ENCODE data around the gene ZC3H7A. TPM values are rescaled to one million over a fixed set of nuclear protein-coding genes. Genes with fewer than 3 reads are reported as not detected.

The ZC3H7A gene
- total RNA-seq, 2 experiments from 2014 or later = 32.1 to 68.6 TPM

GRCh38 chr16:11711662-11712061, 85.4 kb downstream of the ZC3H7A start:
- CTCF ChIA-PET (ENCODE audit: unreplicated experiment) = interaction anchor here (0.6 to 1.3 kb wide), 3 partner anchors 21 to 85 kb away, joined by 3 read pairs; partner anchors contain the start of gene ZC3H7A
- Histone ChIP-seq H3K27ac (ENCODE audit: low read depth, low read length, poor library complexity, severe bottlenecking) (peak overlapping the region; percentile 5), H3K4me1 (ENCODE audit: insufficient read depth, low read length, poor library complexity, severe bottlenecking) (peaks cover 52% of the 10 kb centered on the region), H3K4me3 (ENCODE audit: low read depth, low read length, poor library complexity, severe bottlenecking) (no peak overlapping the region), H4K20me1 (ENCODE audit: insufficient read depth, low read length) (no peaks in the 10 kb centered on the region), H3K36me3 (ENCODE audit: insufficient read depth, low read length) (peaks cover 75% of the 10 kb centered on the region), H3K9me3 (ENCODE audit: low read length) (no peaks in the 10 kb centered on the region), H2AFZ (ENCODE audit: low read length) (no peak overlapping the region), H3K4me2 (ENCODE audit: low read length) (no peak overlapping the region), H3K9me2 (ENCODE audit: insufficient read depth, low read length) (no peaks in the 10 kb centered on the region), H3K79me2 (ENCODE audit: insufficient read depth, low read depth, low read length) (peaks cover 6% of the 10 kb centered on the region; the same call in 1 of the 2 replicates)
- BruUV-seq (replicated peaks) = no TSS peak
- POLR2A ChIA-PET = interaction anchor here (0.7 to 2.8 kb wide), 5 partner anchors 21 to 359 kb away, joined by 3 to 14 read pairs (median 4); no protein-coding TSS in a partner anchor
- no peak for TF ChIP-seq EZH2phosphoT487 (IDR thresholded peaks at IDR 0.05; ENCODE audit: borderline replicate concordance, low read depth, low read length)
- TF ChIP-seq CTCF (conservative IDR thresholded peaks at IDR 0.05; ENCODE audit: low read length) = no peak
- DNase-seq (ENCODE audit: low spot score) = no peak
- intact Hi-C loops (cut with micrococcal nuclease; ENCODE audit: unreplicated experiment) = no loop called here

GRCh38 chr16:11708421-11708820, 88.6 kb downstream of the ZC3H7A start:
- no peaks in the 10 kb centered on the region for H4K20me1 ChIP-seq (ENCODE audit: insufficient read depth, low read length)
- no TSS peak for BruUV-seq (replicated peaks)
- H3K36me3 ChIP-seq (ENCODE audit: insufficient read depth, low read length) = peaks cover 79% of the 10 kb centered on the region

More at GRCh38 chr16:11708421-11708820, 88.6 kb downstream of the ZC3H7A start:
- intact Hi-C loops (cut with micrococcal nuclease; ENCODE audit: unreplicated experiment) = no loop called here
- Histone ChIP-seq H3K4me3 (ENCODE audit: low read depth, low read length, poor library complexity, severe bottlenecking) (no peak overlapping the region), H3K4me1 (ENCODE audit: insufficient read depth, low read length, poor library complexity, severe bottlenecking) (peaks cover 43% of the 10 kb centered on the region), H3K9me3 (ENCODE audit: low read length) (no peaks in the 10 kb centered on the region), H3K4me2 (ENCODE audit: low read length) (no peak overlapping the region), H3K79me2 (ENCODE audit: insufficient read depth, low read depth, low read length) (no peaks in the 10 kb centered on the region), H2AFZ (ENCODE audit: low read length) (no peak overlapping the region), H3K27ac (ENCODE audit: low read depth, low read length, poor library complexity, severe bottlenecking) (no peak overlapping the region), H3K9me2 (ENCODE audit: insufficient read depth, low read length) (no peaks in the 10 kb centered on the region)
- POLR2A ChIA-PET = interaction anchor here (0.6 to 1.9 kb wide), 5 partner anchors 18 to 230 kb away, joined by 3 to 15 read pairs (median 4); no protein-coding TSS in a partner anchor
- no peak for TF ChIP-seq CTCF (conservative IDR thresholded peaks at IDR 0.05; ENCODE audit: low read length)
- no peak for TF ChIP-seq EZH2phosphoT487 (IDR thresholded peaks at IDR 0.05; ENCODE audit: borderline replicate concordance, low read depth, low read length)
- no peak for DNase-seq (ENCODE audit: low spot score)
- CTCF ChIA-PET (ENCODE audit: unreplicated experiment) = no interaction called here
